NCI-H2227 treated with DMSO at 0.1 percent for 48 hours (cell line): ENCODE data around the gene LYZ.

Experiments used
- DNase-seq: peaks from one replicate; lab custom pipeline; 2025; lab: John Stamatoyannopoulos, UW

LYZ gene

GRCh38 chr12:69338936-69339335, 9.2 kb upstream of the LYZ start:
- DNase-seq = no peak

GRCh38 chr12:69339999-69340398, 8.2 kb upstream of the LYZ start:
- DNase-seq = no peak

- DNase-seq = no peak
Measured at GRCh38 chr12:69341328-69341727, 6.9 kb upstream of the LYZ start.

- no peak for DNase-seq
Measured at GRCh38 chr12:69342421-69342820, 5.8 kb upstream of the LYZ start.

- DNase-seq = no peak
Measured at GRCh38 chr12:69343357-69343756, 4.8 kb upstream of the LYZ start.

GRCh38 chr12:69343885-69344612, 4.1 kb upstream of the LYZ start:
- DNase-seq = no peak

GRCh38 chr12:69345077-69345476, 3.1 kb upstream of the LYZ start:
- DNase-seq = no peak

GRCh38 chr12:69345742-69346141, 2.4 kb upstream of the LYZ start:
- no peak for DNase-seq

- DNase-seq = no peak
Measured at GRCh38 chr12:69350002-69350626, 1.9 kb downstream of the LYZ start.

GRCh38 chr12:69350777-69351176, 2.6 kb downstream of the LYZ start:
- no peak for DNase-seq

- DNase-seq = no peak
Measured at GRCh38 chr12:69351462-69352236, 3.5 kb downstream of the LYZ start.

- no peak for DNase-seq
Measured at GRCh38 chr12:69352904-69353303, 4.7 kb downstream of the LYZ start.

- DNase-seq = no peak
Measured at GRCh38 chr12:69354172-69354555, 6.0 kb downstream of the LYZ start.

- no peak for DNase-seq
Measured at GRCh38 chr12:69354556-69355187, 6.5 kb downstream of the LYZ start.

- DNase-seq = no peak
Measured at GRCh38 chr12:69355363-69356028, 7.3 kb downstream of the LYZ start.

- DNase-seq = peak; percentile 94
Measured at GRCh38 chr12:69359531-69360347, 11.6 kb downstream of the LYZ start, which contains the start of gene YEATS4. TSS of gene YEATS4 (plus strand) at chr12:69359743. CDS start at chr12:69359973, 230 bp downstream.

- no peak for DNase-seq
Measured at GRCh38 chr12:69360348-69360672, 12.1 kb downstream of the LYZ start.

- no peak for DNase-seq
Measured at GRCh38 chr12:69366796-69367195, 18.6 kb downstream of the LYZ start.

- DNase-seq = no peak
Measured at GRCh38 chr12:69368171-69368570, 20.0 kb downstream of the LYZ start.

GRCh38 chr12:69383074-69383473, 34.9 kb downstream of the LYZ start:
- DNase-seq = no peak

GRCh38 chr12:69385038-69385437, 36.9 kb downstream of the LYZ start:
- DNase-seq = no peak
